HL-60/S4 treated with retinoic acid at 250 ng/mL for 4 days and 3 days (cell line): ENCODE results near the gene DGCR2.
"Not testable (repeated sequence)": the region's sequence is repeated elsewhere in the genome, so short reads cannot be mapped to it uniquely, and the experiment has no call there.

Source experiments
- in situ Hi-C: fragments of 300-500 bp; cut with MboI; formaldehyde crosslinking; loops from 2 replicates; pipeline ENCODE4 v1.7.0; 2022; ENCODE audit warnings: low sequenced_read_pairs

Gene DGCR2

DNA sequence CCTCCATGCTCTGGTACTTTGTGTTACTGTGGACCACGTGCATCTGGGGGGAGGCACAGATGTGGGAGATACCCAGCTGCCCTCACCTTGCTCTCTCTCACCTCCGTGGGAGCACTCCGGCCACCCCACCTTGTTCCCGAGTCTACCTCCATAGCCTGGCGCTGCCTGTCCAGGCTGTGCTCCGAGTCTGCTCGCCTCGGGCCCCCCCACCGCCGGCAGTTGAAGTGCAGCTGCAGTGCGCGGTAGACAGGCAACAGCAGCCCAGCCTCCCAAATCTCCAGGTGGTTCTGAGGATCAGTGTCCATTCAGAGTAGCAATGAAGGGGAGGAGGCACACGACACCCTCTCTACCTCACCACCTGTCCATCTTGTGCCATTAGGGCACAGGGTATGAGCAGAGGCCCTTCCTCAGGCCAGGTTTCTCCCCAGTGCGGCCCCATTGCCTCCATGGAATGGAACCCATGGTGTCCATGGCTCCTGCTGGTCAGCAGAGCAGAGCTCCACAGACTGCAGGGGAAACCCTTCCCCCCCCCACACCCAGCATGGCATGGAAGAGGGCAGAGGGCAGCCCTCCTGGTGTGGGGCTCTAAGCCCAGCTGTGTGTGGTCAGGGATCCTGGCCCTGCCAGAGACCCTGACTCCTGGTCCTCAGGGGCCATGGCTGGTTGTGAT lies 89.2 kb downstream of the DGCR2 start:
- in situ Hi-C loops, result not testable (repeated sequence)

GRCh38 chr22:19032156-19032785 lies 89.9 kb downstream of the DGCR2 start:
- in situ Hi-C loops, result not testable (repeated sequence)

DNA sequence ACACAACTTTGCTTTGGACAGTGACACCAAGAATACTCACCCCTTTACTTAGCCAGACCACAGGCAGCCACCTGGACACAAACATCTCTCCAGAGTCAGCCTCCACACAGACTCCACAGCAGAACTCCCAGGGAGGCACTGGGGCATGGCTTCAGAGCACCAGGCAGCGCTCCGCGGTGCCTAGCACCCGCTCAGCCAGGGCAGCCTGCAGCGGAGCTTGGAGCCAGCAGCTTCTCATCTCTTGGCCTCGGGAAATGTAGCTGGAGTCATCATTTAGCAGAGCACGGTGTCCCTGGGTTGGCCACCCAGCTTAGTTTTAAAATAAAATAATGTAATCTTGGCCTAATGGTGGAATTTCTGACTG lies 91.3 kb downstream of the DGCR2 start:
- in situ Hi-C loops, result not testable (repeated sequence)

DNA sequence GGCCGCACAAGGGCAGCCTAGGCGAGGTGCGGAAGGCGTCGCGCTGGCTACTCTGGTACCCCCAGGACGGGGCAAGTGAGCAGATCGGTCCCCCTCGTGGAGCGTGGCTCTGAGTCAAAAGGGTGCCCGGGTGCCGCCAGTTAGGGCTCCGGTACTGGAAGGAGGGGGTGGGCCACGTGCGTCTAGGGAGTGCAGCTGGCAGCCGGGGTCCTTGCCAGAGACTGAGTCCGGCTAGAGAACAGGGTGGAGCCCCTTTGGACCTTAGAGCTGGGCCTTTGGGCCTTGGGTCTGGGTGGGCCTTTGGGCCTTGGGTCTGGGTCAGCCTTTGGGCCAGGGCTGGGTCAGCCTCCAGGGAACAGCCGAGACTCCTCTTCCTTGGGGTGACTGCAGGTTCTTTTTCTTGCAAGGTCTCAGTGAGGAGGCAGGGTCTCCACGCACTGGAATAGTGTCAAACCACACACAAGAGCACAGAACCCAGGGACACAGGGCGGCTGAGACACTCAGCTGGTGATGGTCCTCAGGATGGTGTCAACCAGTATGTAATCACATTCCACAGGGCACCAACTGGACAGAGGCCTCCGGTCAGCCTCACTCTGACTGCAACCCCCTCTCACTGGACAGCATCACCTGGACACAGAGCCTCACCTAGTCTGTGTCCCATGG lies 91.9 kb downstream of the DGCR2 start:
- in situ Hi-C loops, result not testable (repeated sequence)

GRCh38 chr22:19029113-19030103 lies 92.8 kb downstream of the DGCR2 start:
- in situ Hi-C loops, result not testable (repeated sequence)

GRCh38 chr22:19028060-19028455 lies 94.2 kb downstream of the DGCR2 start:
- in situ Hi-C loops, result not testable (repeated sequence)

DNA sequence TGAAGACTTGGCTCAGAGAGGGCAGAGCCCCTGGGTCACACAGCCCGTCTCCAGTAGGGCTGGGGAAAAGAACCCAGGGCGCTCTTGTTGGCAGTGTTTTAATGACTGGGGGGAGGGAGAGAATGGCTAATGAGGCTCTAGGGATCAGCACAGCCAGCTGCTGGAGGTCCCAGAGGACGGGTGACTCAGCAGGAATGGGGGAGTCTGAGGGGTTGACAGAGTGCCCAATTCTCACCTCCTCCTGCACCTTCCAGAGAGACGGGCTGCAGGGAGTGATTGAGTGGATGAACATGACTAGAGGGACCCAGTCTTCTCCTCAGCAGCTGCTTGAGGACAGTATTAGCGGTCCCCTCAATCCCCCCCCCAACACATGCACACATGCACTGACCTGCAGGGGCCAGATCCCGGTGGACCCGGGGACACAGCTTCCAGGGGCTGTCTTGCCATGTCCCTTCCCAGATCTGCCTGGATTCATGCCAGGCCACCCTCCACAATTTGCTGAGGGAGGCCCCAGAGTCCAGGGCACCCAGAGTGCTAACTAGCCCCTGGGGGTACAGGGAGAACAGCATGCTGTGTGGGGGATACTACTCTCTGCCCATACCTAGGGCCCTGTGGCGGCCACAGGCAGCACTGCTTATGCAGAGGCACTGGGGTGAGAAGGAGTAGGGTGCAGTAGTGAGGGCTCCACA lies 94.7 kb downstream of the DGCR2 start:
- in situ Hi-C loops, result not testable (repeated sequence)

DNA sequence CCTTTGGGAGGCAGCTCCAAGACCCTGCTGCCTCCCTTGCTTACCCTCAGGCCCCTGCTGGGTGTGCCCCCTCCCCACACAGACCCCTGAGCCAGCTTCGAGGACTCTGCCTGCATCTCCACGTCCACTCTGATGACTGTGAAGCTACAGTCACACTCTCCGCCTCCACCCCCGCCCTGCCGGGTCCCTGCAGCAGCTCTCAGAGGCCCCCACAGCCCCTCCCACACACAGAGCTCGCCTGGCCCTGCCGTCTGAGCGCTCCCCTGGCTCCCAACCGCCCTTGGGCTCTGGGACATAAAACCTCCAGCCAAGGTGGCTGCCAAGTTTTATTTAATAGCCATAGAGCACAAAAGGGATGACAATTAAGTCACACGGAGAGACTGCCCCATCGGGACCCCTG lies 96.1 kb downstream of the DGCR2 start:
- in situ Hi-C loops, result not testable (repeated sequence)

DNA sequence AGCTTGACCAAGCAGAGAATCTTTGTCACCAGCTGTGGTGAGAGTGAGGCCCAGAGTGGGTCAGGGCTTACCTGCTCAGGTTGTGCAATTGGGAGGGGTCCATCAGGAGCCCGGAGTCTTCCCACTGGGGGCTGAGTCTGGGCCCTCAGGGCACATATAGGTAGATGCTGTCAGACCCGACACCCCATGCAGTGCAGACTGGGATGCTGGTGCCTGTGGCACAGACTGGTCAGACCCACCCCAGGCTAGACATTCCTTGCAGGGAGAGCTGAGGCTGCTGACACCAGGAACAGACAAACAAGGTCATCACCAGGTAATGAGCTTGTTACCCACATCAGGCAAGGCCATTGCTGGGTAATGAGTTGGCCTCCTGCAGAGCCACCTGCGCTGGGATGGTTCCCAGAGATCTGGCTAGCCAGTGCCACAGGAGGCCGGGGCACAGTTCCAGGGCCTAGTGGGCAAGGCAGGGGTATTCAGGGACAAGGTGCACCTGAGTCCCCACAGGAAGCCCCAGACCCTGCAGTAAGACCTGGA lies 97.2 kb downstream of the DGCR2 start:
- in situ Hi-C loops, result not testable (repeated sequence)

- in situ Hi-C loops, result not testable (repeated sequence)
These were observed 98.3 kb downstream of the DGCR2 start for GRCh38 chr22:19023931-19024330.

GRCh38 chr22:19022755-19023154 lies 99.5 kb downstream of the DGCR2 start:
- in situ Hi-C loops, result no loop called here

GRCh38 chr22:19019679-19020032 lies 102.6 kb downstream of the DGCR2 start:
- in situ Hi-C loops, result no loop called here

DNA sequence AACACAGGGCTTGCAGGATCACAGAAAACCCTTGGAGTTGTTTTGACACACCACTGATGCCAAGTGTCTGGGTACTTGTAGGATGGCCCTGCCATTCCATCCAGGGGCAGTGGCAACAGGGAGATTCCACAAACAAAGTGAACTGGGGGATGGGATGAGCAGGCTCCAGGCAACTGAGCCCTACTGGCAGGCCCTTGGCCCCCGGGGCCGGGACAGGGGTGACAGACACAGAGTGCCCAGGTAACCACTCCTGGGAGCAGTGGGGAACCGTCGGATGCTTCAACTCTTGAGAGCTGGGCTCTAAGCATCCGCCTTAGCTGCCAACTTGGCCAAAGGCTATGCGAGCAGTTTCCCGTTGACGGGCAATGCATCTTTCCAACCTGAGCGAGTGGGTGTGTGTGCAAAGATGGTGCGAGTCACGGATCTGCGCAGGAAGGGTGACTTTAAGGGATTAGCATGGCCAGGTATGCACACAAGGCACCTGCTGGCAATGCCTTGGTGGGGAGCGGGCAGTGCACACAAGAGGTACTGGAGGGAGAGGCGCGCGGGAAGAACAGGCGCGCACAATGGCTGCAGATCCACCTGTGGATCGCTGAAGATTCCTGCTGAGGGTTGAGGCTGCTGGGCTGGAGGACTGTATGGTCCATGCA lies 103.1 kb downstream of the DGCR2 start:
- in situ Hi-C loops, result no loop called here

GRCh38 chr22:19018256-19018655 lies 104.0 kb downstream of the DGCR2 start:
- in situ Hi-C loops, result no loop called here

GRCh38 chr22:19016081-19016766 lies 106.0 kb downstream of the DGCR2 start:
- in situ Hi-C loops, result no loop called here

DNA sequence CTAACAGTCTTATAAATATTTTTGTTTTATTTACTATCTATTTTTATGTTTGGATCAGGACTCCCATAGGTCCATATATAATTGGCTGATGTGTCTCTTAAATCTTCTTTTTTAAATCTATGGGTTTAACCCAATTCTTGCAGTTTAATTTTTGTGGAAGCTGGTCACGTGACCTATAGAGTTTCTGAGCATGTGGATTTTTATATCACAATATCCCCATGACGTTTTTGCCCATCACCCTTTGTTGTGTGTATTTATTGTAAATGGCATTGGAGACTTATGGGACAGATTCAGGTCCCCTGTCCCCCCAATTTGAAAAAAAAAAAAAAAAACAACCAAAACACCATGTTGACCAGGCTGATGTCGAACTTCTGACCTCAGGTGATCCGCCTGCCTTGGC lies 107.3 kb downstream of the DGCR2 start:
- in situ Hi-C loops, result no loop called here

- in situ Hi-C loops, result not testable (repeated sequence)
These were observed 108.2 kb downstream of the DGCR2 start for GRCh38 chr22:19013881-19014598.

DNA sequence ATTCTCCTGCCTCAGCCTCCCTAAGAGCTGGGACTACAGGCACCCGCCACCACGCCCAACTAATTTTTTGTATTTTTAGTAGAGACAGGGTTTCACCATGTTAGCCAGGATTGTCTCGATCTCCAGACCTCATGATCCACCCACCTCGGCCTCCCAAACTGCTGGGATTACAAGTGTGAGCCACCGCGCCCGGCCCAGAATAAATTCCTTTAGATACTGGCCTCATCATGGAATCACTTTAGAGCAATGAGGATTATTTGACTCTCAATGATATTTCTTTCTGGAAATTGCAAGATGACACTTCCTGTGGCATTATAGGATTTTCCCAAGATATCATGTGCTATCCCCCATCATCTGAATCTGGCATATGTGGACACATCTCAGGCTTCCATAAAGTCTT lies 108.8 kb downstream of the DGCR2 start:
- in situ Hi-C loops, result not testable (repeated sequence)
